Measurements from ENCODE around the gene CCSER1.

CCSER1 gene

DNA sequence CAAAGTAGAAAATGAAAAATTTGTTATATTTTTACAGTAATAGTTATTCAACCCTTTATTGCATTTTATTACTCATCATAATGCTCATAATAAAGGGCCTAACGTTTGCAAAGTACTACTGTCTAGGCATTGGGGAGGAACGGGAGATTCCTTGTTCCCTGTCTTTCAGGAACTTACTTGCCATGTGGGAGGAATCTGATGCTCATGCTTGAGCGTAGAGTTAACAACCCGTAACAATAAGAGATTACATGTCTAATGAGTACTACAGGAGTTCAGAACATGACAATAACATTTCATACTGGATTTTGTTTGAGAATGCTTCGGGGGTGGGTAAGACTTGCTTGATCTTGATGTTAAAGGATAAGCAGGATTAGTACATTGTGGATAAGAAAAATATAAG is 2.9 kb downstream of the CCSER1 start:
- no peak for DNase-seq

DNA sequence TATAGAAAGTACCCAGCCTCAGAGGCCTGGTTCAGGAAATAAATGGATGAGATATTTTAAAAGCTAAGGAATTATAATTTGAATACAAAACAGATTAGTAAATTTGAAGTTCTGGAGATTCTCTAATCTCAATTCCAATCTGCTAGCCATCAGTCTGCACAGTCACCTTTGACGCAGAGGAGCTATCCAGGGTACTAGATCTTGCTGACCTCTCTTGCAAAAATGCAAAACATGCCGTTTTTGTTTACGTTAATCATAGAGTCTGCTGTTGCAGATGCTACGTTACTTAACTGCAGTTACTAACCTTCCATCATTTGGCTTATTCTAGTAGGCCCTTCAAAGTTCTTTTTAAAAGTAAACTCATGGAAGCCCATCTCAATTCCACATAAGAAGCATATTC is 10.4 kb downstream of the CCSER1 start:
- DNase-seq, result no peak

GRCh38 chr4:90142081-90142480 is 14.9 kb downstream of the CCSER1 start:
- DNase-seq, result no peak

- DNase-seq, result no peak
Observed at GRCh38 chr4:90145319-90145718, 18.1 kb downstream of the CCSER1 start.

- DNase-seq, result no peak
Observed at GRCh38 chr4:90146306-90146705, 19.1 kb downstream of the CCSER1 start.

- DNase-seq, result no peak
Observed at GRCh38 chr4:90148574-90149148, 21.5 kb downstream of the CCSER1 start.

GRCh38 chr4:90152024-90152423 is 24.8 kb downstream of the CCSER1 start:
- DNase-seq, result no peak

DNA sequence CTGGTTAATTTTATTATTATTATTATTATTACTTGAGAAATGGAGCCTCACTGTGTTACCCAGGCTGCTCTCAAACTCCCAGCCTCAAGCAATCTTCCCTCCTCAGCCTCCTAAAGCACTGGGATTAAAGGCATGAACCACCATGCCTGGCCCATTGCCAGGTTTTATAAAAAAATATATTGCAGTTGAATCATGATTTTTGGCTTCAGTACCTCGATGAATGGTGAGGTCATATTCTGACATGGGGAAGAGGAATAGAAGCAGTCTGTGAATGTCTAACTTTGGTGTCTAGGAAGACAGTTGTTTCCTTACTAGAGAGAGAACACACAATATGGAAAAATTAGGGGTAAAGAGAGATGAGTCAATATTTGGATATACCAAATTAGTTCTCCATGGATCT is 32.0 kb downstream of the CCSER1 start:
- DNase-seq, result no peak

- DNase-seq, result no peak
Observed at GRCh38 chr4:90160044-90160443, 32.9 kb downstream of the CCSER1 start.

GRCh38 chr4:90162566-90162965 is 35.4 kb downstream of the CCSER1 start:
- DNase-seq, result no peak

- no peak for DNase-seq
Observed at GRCh38 chr4:90163872-90164271, 36.7 kb downstream of the CCSER1 start.

GRCh38 chr4:90165883-90166282 is 38.7 kb downstream of the CCSER1 start:
- no peak for DNase-seq

GRCh38 chr4:90171491-90171890 is 44.3 kb downstream of the CCSER1 start:
- DNase-seq, result no peak

DNA sequence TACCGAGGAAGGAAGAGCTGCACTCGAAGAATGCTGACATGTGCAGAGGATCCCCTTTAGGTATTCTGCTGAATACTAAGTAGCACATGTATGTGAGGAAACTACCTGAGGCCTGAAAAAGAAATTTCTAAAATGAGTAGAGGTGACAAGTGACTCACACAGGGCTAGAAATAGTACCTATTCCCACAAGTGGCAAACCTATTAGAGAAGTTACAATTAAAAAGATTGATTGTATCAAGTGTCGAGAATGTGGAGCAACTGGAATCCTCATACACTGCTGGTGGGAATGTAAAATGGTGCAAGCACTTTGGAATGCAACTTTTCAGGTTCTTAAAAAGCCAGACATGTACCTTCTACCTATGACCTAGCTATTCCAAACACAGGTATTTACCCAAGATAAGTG is 47.4 kb downstream of the CCSER1 start:
- no peak for DNase-seq

- DNase-seq, result no peak
Observed at GRCh38 chr4:90181644-90182043, 54.5 kb downstream of the CCSER1 start.

GRCh38 chr4:90183254-90183653 is 56.1 kb downstream of the CCSER1 start:
- DNase-seq, result no peak

DNA sequence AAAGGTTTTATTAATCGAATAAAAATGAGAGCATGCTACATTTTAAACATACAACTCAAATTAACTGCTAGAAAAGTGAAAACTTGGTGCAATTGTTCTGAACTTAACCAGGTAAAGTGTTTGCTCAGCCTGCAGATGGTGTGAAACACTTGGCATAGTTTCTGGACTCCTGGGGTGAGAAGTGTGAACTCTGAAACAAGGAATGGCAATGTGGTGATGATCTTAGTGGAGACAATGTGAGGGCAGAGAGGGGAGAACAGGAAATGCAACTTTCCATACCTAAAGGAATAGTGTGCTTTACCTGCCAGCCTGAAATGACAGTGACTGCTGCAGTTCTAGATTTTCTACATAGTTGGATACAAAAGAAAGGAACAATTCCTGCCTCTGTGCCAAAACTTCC is 57.4 kb downstream of the CCSER1 start:
- DNase-seq, result no peak

- no peak for DNase-seq
Observed at GRCh38 chr4:90185416-90185815, 58.2 kb downstream of the CCSER1 start.

DNA sequence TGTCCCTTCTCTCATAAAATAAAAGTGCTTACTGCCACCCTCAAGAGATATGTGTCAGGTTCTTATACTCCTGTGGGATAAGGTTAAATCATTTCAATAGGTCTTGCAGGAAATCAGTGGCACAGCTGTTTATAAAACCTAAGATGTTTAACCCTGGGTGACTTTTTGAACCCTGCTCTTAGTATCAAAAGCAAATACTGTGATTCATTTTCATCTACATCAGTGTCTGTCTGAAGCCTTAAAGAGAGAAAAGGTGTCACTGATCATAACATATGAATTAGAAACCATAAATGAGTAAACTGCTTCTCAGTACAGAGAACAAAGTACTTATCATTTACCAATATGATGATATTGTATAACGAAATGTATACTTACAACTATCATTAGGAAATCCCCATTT is 59.0 kb downstream of the CCSER1 start:
- DNase-seq, result no peak

- DNase-seq, result no peak
Observed at GRCh38 chr4:90187148-90187884, 60.1 kb downstream of the CCSER1 start.

GRCh38 chr4:90189178-90189577 is 62.0 kb downstream of the CCSER1 start:
- no peak for DNase-seq

- DNase-seq, result no peak
Observed at GRCh38 chr4:90189946-90190345, 62.8 kb downstream of the CCSER1 start.

DNA sequence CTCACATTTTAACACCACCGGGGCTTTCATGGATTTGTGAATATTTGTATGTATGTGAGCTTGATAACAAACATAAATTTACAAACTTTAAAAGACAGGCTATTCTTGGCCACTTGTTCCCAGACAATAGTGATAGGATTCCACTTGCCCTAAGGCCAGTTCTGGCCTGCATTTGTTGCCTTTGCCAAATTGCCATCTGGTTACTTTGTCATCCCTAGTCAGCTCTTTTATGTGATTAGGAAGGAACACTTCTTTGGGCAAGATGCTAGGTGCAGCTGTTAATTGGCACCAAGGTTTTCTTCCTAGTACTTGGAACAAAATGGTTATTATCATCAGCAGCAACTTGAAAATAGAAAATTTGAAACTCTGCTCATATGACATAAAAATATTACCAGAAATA is 63.3 kb downstream of the CCSER1 start:
- no peak for DNase-seq

DNA sequence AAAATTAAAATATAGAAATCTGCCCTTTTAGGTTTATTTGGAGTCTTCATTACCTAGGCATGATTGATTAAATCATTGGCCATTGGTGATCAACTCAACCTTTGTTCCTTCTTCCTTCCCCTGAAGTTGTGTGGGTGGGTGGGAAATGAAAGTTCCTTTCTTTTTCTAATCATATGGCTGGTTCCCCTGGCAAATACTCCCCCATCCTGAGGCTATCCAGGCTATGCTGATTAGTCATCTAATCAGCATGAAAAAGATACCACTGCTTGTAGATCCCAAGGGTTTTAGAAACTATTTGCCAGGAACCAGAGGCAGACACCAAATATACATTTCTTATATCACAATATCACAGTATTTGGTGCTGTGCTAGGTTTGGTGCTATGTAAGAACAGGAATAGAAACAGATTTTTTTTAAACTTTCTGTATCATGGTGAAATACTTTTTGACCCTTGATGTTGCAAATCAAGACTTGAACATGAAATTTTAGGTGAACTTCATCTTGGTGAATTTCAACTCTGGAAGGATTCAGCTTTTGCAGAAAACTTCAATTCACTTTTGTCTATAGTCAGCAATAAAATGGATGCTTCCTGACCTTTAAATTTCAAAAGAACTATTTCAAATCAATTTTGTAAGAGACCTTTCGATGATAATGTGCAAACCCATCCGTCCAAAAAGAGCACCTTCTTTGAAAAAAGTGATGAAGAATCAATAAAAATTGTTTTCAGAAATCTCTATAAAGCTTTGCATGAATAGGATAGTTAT is 71.1 kb downstream of the CCSER1 start:
- no peak for DNase-seq

Measured in CD4-positive, alpha-beta T cell treated with Interleukin-6 for 4 hours (primary cell).